HG02763 (cell line): Measurements from ENCODE around the gene ABR.
"Not testable (repeated sequence)": the region's sequence is repeated elsewhere in the genome, so short reads cannot be mapped to it uniquely, and the experiment has no call there.

ENCODE experiments used
- ATAC-seq: cut with Tn5 transposase; IDR thresholded peaks from one replicate; pipeline ENCODE4 v1.9.1; 2021; ENCODE audit warnings: mild to moderate bottlenecking, moderate library complexity; ENCODE audit not compliant: unreplicated experiment

ABR gene

GRCh38 chr17:1174263-1174880, 5.4 kb downstream of the ABR start:
- no peak for ATAC-seq

- no peak for ATAC-seq
Measured at GRCh38 chr17:1173432-1174262, 6.1 kb downstream of the ABR start.

GRCh38 chr17:1171953-1172352, 7.8 kb downstream of the ABR start:
- ATAC-seq: no peak

GRCh38 chr17:1170739-1171138, 9.0 kb downstream of the ABR start:
- ATAC-seq: no peak

- no peak for ATAC-seq
Measured at GRCh38 chr17:1169929-1170312, 9.9 kb downstream of the ABR start.

- no peak for ATAC-seq
Measured at GRCh38 chr17:1169221-1169928, 10.4 kb downstream of the ABR start.

- ATAC-seq: no peak
Measured at GRCh38 chr17:1168533-1169220, 11.1 kb downstream of the ABR start.

GRCh38 chr17:1166276-1166675, 13.5 kb downstream of the ABR start:
- ATAC-seq: no peak

GRCh38 chr17:1165836-1166235, 13.9 kb downstream of the ABR start:
- no peak for ATAC-seq

GRCh38 chr17:1164935-1165556, 14.7 kb downstream of the ABR start:
- no peak for ATAC-seq

- ATAC-seq: no peak
Measured at GRCh38 chr17:1162116-1162855, 17.5 kb downstream of the ABR start.

- ATAC-seq: no peak
Measured at GRCh38 chr17:1160591-1161390, 19.0 kb downstream of the ABR start.

- ATAC-seq: no peak
Measured at GRCh38 chr17:1159431-1160180, 20.2 kb downstream of the ABR start.

- no peak for ATAC-seq
Measured at GRCh38 chr17:1158879-1159278, 20.9 kb downstream of the ABR start.

- no peak for ATAC-seq
Measured at GRCh38 chr17:1156864-1157263, 22.9 kb downstream of the ABR start.

- ATAC-seq: no peak
Measured at GRCh38 chr17:1154704-1155103, 25.1 kb downstream of the ABR start.

- ATAC-seq: no peak
Measured at GRCh38 chr17:1153795-1154546, 25.8 kb downstream of the ABR start.

GRCh38 chr17:1152582-1152981, 27.2 kb downstream of the ABR start:
- ATAC-seq: not testable (repeated sequence)
